Right forelimb (tissue), 1 donor: ENCODE results near the gene RAMAC.
"Not testable (repeated sequence)": the region's sequence is repeated elsewhere in the genome, so short reads cannot be mapped to it uniquely, and the experiment has no call there.

ENCODE experiments used
- DNase-seq: peaks from one replicate; pipeline ENCODE4 v3.0.0-alpha.2; 2018

The RAMAC gene

DNA sequence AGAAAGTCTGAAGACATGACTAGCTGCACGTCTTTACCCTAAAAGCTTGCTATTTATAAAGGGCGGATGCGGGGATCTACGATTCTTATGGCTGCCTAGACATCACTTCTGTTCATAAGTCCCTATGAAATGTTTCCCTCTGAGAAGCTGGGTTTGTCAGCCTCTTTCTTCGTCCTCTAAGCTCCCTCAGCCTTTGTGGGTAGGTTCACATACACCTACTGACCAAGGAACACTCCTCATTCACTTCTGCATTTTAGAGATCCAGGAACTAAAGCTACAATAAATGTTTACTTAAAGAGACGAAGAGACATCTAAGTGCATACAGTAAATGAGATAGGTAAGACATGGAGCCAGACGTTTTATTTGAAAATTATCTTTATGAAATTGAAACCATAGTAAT, 16.7 kb upstream of the RAMAC start:
- DNase-seq = no peak

DNA sequence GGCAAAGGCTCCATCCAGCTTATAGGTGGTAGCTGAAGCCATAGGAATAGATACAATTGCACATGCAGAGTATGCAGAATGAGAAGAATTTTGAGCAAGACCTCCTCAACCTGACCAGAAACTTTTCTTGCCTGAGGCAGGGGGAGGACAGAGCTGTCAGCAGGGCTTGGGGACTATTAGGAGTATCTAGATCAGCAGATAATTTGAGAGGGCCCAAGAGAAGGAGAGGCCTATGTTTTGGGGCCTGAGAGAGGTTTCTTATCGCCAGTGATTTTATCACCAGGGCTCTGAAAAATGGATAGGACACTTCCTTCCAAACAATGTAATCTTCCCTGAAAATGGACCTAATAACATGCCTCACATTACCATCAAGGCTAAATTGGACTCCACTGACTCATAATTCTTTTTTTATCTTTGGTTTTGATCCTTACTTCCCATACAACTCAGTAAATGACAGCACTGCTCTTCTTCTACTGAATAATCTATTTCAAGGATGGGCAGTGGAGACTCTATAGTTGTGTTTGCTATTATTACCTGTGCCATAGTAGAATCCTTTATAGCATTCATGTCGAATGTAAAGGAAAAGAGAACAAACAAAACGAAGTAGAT, 15.8 kb upstream of the RAMAC start:
- DNase-seq = no peak

DNA sequence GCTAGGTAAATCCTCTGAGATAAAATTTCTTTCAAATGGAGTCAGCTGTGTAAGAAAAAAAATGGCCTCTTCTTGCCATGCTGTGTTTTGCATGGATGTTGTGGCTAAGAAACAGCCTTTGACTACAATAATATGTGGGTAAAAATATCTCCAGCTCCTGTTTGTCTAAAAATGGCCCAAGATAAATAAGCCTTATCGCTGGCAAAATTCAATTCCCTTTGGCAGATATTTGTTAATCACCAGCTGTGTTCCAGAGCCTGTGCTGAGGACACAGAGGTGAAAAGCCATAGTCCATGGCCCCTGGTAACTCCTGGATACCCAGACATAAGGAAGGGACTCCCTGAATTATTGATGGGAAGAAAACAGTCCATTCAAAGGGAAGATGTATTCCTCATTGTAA, 15.3 kb upstream of the RAMAC start:
- no peak for DNase-seq

DNA sequence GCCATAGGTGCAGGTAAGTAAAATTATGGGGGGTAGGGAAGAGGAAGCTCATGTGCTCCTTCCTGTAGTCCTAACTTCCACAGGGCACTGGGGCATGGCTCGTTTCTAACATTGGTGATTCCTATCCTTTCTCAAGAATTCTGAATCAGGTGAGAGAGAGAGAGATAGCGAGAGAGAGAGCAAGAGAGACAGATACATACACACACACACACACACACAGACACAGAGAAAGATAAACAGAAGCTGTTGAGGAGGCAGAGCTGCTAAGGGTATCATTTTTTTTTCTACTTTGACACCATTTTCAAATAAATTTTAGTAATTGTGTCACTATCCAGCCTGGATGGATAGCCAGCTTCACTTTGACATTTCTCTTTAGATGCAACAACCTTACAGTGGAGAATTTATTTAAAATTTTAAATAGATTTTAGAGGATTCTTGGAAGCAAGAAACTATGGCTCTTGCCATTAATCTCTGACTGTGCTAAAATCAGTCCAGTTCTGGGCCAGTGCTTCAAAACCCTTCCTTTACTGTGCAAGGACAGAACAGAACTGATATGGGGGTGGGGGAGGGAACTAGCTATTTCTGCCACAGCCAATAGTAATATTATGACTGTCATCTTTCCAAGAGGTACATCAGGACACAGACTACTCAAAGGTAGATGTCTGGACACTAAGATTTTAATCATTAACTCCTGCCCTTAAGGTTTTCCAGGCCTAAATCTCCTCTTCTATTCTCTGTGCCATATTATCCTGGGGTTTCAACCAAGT, 14.6 kb upstream of the RAMAC start:
- no peak for DNase-seq

DNA sequence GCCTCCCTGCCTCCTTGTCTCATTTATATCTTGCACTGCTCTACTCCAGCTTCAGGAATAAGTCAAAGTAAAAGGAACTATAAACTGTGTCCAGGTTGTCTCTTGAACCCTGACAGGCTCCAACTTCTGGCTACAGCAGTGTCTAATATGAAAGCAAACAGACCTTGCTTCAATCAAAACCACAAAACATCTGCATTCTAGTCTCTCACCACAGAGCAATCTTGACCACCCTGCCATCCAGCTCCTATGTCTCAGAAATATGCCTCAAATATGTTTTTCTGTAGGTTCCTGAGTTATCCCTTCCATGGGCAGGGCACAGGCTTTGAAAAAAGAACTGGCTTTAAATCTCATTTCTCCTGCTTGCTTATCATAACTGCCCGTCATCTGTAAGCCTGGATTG, 13.0 kb upstream of the RAMAC start:
- no peak for DNase-seq

DNA sequence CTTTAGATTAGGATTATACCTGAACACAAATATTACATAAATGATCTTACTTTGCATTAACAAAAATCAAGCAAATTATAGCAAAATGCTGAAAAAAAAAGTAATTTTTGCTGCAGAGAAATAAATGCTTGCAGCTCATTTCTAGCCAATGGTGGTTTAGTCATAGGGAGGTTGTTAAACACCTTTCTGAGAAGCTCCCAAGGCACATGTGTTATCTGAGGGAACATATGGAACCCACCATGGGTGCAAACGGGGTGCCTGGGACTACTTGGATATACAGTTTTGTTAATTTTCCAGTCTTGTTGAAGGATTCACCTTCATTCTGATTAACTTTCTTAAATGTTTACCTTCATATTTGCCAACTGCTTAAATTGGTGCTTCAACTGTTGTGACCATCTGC, 8.9 kb upstream of the RAMAC start:
- DNase-seq = no peak

DNA sequence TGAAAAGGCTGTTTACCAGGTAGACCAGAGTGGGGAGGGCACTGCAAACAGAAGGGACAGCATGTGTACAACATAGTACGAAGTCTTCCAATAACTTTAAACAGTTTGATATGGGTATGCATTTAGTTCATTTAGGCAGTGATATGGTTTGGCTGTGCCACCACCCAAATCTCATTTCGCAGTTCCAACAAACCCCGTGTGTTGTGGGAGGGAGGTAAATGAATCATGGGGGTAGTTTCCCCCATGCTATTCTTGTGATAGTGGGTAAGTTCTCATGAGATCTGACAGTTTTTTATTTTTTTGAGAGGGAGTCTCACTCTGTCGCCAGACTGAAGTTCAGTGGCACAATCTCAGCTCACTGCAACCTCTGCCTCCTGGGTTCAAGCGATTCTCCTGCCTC, 7.6 kb upstream of the RAMAC start:
- no peak for DNase-seq

DNA sequence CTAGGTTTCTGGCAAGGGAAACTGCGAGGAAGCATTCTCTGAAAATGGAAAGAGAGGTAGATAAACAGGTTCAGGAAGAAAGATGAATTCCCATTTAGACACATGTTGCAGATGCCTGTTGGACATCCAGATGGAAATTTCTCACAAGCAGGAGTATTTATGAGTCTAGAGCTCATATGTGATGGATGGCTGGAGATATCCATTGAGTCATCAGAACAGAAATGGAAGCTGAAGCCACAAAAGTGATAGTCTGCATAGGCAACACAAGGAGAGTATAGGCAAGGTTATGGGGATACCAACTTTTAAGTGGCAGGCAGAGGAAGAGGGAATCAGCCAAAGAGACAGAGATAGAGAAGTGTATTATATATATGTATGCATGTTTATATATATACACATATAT, 6.3 kb upstream of the RAMAC start:
- DNase-seq = no peak

DNA sequence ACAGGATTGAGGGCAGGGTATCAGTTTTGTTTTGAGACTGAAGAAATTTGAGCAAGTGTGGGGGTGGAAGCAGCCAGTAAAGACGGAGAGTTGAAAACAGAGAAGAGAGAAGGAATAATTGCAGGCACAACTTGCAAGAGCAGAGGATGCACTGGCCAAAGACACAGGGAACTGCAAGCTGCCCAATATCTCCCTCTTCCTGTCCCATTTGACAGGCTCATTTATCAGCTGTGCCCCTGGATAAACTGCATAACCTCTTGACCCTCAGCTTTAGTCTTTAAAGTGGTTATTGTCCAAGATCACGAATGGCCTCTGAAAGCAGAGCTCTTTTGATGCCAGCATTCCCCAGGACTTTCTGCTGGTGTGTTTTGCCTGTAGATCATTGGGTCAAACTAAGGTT, 5.0 kb upstream of the RAMAC start:
- no peak for DNase-seq

DNA sequence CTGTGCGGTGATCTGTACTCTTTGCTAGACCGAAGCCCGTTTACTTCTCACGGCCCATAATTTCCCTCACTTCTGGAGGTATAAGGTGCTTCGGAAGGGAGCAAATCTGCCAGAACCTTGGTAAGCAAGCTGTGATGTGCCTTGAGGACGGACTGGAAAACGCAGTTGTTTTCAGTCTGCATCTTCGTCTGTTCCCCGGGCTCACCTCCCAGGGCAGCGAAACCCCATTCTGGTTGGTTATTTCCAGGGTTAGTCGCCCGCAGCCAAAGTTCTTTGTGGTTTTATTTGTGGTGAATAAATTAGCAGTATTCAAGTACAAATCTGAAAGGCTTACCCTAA, 401 bp downstream of the RAMAC start:
- no peak for DNase-seq

DNA sequence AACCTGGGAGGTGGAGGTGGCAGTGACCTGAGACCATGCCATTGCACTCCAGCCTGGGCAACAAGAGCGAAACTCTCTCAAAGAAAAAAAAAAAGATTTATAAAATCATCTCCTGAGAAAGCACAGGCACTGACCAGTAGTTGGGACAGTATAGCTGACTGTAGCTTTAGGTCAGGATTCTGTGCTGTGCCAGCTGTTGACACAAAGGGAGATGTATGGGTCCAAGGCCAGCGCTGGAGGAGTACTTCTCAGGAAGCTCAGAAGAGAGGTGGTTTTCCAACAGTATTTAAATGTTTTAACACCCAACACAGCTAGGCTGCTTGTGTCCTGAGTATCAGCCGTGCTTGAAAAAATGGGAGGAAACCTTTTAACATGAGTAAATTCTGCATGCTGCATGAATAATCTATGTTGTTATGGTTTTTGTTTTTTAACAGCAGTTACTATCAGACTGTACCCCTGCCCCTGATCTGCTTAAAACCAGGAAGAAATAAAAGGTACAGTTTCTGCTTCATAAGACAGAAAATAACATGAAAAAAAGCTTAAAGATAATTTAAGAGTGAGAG, 6.5 kb downstream of the RAMAC start:
- DNase-seq = no peak

DNA sequence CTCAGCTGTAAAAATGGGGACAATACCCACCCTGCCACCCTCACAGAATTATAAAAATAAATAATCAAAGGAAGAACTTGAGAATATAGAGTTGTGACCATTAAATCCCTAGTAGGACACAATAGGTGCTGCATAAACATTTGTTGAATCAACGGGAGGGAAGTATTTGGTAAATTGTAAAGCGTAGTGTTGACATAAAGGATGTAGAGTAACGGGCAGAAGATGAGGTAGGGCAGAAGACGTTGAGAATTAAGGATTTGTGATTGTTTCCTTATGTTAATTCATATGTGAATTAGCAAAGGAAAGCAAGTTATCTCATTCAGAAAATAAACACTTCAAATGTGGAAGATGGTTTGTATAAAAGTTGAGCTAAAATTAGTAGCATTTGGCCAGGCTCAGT, 7.1 kb downstream of the RAMAC start:
- DNase-seq = no peak

DNA sequence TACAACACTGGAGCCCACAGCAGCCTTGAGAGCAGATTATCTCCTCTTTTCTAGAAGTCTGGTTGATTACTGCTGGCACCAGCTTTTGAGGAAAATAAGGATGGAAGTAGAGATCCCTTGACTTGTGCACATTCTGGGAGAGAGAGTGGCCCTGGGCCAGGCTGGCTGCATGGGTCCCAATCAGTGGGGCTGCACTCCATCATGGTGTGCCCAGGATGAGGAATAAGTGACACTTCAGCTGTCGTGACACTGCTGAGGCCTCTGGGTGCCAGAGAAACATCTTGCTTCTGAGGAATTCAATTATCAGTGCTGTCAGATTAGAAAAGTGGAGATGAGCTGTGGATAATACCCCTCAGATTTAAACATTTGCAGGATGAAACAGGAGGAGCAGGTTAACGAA, 9.1 kb downstream of the RAMAC start:
- DNase-seq = no peak

DNA sequence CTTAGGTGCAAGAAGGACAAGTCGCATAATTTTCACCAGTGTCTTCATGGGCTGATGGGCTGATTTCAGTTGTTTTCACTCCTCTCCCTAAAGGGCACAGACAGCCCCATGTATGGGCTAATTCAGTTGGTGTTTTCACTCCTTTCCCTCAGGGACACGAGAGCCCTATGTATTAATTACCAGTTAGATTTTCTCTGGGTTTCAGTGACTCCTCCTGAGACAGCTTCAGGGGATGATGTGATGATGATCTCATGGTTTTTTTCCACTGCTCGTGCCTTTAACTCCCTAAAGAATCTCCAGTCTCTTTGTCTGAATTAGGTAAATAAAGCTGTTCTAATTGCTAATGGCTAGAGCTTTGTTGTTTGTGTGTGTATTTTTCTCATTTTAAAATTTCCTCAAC, 9.9 kb downstream of the RAMAC start:
- no peak for DNase-seq

DNA sequence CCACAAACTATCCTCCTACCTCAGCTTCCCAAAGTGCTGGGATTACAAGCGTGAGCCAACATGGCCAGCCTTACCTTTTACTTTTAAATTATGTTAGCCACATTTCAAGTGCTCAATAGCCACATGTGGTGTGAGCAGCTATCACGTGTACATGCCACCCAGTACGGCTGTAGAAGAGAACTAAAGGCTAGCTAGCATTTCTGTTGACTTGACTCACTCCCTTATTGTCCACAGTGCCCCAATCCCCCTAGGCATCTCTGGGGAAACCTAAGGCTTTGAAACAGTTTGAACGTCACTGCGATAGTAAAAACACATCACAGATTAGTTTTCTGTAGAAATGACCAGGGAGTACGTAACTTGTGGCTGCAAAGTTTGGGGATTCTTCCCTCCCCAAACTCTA, 13.4 kb downstream of the RAMAC start:
- no peak for DNase-seq

DNA sequence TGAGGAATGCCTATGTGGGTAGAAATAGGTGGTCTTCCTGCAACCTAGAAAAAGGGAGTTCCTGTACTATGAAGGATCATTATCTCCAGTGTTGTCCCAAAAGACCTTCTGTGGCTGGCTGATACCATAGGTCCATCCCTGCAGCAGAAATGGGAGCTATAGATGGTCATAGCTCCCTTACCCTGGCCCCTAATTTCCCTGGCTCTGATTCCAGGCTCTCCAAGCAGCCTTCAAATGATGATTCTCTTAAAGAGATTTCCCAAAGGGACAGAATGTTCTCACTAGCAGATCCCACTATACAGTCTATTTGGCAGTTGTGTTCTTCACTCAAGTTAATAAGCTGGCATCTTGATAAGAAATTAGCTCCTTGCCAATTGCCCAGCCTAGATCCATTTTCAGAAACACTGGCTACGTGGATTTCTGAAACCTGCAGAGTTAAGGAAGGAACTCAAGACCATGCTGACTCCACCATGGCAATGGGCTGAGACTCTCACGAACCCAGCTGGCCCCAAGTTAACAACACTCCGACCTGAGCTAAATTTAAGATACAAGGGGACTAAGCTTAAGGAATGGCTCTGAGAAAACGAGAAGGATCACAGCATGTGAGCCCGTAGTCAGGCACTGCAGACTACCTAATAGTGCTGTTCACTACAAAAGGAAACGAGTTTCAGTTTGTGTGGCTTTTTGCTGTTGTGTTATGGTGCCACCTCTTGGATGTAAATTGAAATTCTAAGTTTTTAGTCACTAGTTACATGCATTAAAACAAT, 14.1 kb downstream of the RAMAC start:
- no peak for DNase-seq

DNA sequence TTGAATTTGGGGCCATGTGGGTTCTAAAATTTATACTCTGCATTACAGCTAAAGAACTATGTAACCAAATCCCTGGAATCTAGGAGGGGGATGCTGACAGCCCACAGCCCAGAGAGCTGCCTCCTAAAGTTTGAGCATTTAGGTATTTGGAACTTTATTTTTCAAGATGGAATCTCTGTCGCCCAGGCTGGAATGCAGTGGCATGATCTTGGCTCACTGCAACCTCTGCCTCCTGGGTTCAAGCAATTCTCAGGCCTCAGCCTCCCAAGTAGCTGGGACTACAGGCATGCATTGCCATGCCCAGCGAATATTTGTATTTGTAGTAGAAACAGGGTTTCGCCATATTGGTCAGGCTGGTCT, 14.6 kb downstream of the RAMAC start:
- not testable (repeated sequence) for DNase-seq

DNA sequence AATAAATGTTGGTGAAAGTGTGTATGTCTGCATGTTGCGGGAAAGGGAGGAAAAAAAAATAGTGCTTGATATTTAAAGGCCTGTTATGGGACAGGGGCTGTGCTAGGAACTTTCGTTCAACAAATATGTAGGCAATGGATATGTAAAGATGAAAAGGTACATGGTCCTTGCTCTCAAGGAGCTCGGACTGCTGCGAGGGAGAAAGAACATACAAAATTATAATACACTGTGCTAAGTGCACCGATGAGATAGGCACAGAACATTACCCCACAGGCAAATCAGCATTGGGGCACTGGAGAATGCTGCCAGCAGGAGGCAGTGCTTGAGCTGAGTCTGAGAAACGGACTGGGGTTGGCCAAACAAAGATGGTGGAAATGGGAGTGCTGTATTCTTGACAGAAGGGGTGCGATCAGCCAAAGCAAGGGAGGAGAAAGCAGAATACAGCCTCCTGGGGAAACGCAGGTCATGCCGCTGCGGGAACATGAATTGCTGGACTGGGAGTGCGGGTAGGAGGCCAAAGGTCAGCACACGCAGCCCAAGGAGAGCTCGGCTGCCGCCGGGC, 24.8 kb downstream of the RAMAC start:
- DNase-seq = peak; percentile 72

DNA sequence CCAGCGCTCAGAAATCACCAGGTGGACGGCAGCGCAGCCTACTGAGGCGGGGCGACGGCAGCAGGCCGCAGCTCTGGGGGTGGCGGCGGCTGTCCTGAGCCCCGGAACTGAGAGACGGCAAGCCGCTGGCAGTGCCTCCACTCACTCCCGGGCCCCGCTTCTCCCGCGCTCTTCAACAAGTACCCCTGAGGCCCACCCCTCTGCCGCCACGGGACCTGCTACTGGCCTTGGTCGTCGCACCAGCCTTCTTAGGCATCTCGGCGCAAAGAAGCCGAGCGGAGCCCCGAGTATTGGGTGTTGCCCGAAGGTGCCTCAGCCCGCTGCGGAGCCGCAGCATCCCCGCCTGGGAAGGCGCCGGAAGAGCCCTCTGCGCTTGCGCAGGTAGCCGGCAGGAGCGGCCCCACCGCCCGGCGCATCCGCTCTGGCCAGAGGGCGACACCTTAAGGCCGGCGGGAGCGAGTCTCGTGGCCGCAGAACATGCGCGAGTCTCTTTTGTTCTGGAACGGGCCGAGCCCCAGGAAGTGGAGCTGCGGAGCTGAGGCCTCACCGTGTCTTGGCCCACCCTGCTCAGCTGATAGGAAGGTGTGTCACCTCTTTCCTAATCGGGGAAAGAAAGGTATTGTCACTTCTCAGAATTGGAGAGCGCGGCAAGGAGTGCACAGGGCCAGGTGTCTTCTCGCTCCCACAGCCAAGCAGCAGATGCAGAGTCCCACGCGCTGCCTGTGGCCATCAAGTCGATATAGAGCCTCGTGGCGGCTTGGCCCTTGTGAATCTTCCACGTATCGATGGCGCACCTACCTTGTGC, 25.5 kb downstream of the RAMAC start, which contains the start of gene C15orf40:
Gene C15orf40, minus strand, starts transcription at position 369 of the 805 bp plus-strand sequence. Its CDS starts 32 bp downstream, at position 337.
- DNase-seq = peak; percentile 92

DNA sequence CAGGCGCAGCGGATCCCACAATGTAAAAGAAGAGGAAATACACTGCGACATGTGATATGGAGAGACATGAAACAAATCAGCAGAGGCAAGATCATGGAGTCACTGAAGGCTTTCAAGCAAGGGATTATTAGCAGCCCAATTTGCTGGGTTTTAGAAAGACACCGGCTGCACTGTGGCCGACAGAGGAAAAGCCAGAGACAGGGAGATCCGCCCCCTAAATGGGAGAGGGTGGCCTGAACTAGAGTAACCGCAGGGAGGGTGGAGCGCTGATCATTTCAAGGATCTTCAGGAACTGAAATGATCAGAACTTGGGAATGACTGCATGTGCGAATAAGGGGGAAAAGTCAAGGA, 26.0 kb downstream of the RAMAC start:
- DNase-seq = no peak

DNA sequence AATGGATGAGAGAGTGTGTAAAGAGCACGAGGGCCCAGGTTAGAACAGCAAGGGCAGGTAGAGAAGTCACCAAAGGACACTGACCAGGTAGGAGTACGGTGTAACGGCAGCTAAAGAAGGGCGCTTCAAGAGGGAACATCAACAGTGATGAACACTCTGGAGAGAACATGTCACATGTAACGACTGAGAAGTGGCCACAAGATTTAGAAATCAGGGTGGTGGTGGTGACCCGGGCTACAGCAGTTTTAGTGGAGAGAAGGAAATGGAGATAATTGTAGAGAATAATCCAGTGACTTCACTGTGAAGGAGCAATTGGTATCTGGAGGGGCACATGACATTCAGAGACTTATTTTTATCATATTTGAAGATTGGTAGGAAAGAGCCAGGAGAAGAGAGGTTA, 26.6 kb downstream of the RAMAC start:
- no peak for DNase-seq

DNA sequence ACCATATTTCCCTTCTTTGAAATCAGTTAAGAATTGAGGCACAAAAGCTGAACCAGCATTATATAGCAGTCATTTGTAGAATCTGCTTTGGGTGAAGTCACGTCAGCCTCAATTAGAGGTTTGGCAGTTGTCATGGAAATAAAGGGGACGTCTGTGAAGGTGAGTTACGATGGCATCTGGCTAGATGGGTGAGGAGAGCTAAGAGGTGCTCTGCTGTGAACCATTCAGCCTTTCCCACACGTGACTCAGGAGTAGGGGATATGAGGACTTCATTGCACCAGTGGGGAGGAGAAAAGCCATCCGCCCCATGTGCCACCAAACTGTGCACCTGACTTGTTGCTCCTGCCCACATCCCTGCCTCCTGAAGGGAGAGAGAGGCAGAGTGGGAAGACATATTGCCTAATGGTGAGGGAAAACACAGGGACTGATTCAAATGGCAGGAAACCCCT, 28.2 kb downstream of the RAMAC start:
- DNase-seq = no peak

DNA sequence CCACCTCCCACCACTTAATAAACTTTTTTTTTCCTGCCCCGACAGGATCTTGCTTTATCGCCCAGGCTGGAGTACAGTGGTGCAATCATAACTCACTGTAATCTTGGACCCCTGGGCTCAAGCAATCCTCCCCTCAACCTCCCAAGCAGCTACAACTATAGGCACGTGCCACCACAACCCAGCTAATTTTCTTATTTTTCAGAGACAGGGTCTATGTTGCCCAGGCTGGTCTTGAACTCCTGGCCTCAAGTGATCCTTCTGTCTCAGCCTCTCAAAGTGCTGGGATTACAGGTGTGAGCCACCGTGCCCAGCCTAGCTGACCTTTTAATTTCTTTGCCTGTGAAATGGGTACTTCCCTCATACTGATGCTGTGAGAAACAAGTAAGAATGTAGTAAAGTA, 29.4 kb downstream of the RAMAC start:
- DNase-seq = no peak
